Stimulated activated CD8-positive, alpha-beta memory T cell treated with anti-CD3 and anti-CD28 coated beads, Interleukin-15, amount 100 ng/mL, for 24 hours (primary cell): ENCODE data around the gene MLNR.

Source experiments
- DNase-seq: peaks from one replicate; pipeline ENCODE4 v3.0.0-alpha.2; 2020; ENCODE audit warnings: low read depth

Gene MLNR

GRCh38 chr13:49226613-49227012, 6.5 kb downstream of the MLNR start:
- no peak for DNase-seq

GRCh38 chr13:49234741-49235140, 14.6 kb downstream of the MLNR start:
- DNase-seq = no peak

- no peak for DNase-seq
These were observed 15.8 kb downstream of the MLNR start for GRCh38 chr13:49235856-49236431.

- no peak for DNase-seq
These were observed 18.5 kb downstream of the MLNR start for GRCh38 chr13:49238621-49239020.

- no peak for DNase-seq
These were observed 19.9 kb downstream of the MLNR start for GRCh38 chr13:49240017-49240416.

- no peak for DNase-seq
These were observed 21.2 kb downstream of the MLNR start for GRCh38 chr13:49241296-49241695.

GRCh38 chr13:49245101-49245500, 25.0 kb downstream of the MLNR start:
- DNase-seq = no peak

GRCh38 chr13:49246850-49247642, 26.9 kb downstream of the MLNR start:
- DNase-seq = no peak

- peak; percentile 86 for DNase-seq
These were observed 27.8 kb downstream of the MLNR start, which contains the start of gene CDADC1 for GRCh38 chr13:49247643-49248621. TSS of gene CDADC1 (plus strand) at chr13:49247925. CDS start at chr13:49248038, 113 bp downstream.

- no peak for DNase-seq
These were observed 28.5 kb downstream of the MLNR start for GRCh38 chr13:49248622-49249002.

GRCh38 chr13:49251326-49251725, 31.2 kb downstream of the MLNR start:
- DNase-seq = no peak

GRCh38 chr13:49253310-49253709, 33.2 kb downstream of the MLNR start:
- DNase-seq = no peak

- no peak for DNase-seq
These were observed 33.9 kb downstream of the MLNR start for GRCh38 chr13:49254007-49254406.

GRCh38 chr13:49256841-49257240, 36.7 kb downstream of the MLNR start:
- DNase-seq = no peak

- DNase-seq = no peak
These were observed 38.1 kb downstream of the MLNR start for GRCh38 chr13:49258089-49258796.

- no peak for DNase-seq
These were observed 39.4 kb downstream of the MLNR start for GRCh38 chr13:49259586-49259985.

- DNase-seq = no peak
These were observed 42.5 kb downstream of the MLNR start for GRCh38 chr13:49262634-49263033.

- no peak for DNase-seq
These were observed 45.7 kb downstream of the MLNR start for GRCh38 chr13:49265822-49266221.

GRCh38 chr13:49271264-49271663, 51.1 kb downstream of the MLNR start:
- no peak for DNase-seq
